ENCODE results near the gene ZNF578. TPM values are rescaled to one million over a fixed set of nuclear protein-coding genes. Genes with fewer than 3 reads are reported as not detected.

The ZNF578 gene
- 0.95 TPM for polyA plus RNA-seq (2013, experiment 1 of 2)
- polyA plus RNA-seq (2013, experiment 2 of 2) = 1.5 TPM

DNA sequence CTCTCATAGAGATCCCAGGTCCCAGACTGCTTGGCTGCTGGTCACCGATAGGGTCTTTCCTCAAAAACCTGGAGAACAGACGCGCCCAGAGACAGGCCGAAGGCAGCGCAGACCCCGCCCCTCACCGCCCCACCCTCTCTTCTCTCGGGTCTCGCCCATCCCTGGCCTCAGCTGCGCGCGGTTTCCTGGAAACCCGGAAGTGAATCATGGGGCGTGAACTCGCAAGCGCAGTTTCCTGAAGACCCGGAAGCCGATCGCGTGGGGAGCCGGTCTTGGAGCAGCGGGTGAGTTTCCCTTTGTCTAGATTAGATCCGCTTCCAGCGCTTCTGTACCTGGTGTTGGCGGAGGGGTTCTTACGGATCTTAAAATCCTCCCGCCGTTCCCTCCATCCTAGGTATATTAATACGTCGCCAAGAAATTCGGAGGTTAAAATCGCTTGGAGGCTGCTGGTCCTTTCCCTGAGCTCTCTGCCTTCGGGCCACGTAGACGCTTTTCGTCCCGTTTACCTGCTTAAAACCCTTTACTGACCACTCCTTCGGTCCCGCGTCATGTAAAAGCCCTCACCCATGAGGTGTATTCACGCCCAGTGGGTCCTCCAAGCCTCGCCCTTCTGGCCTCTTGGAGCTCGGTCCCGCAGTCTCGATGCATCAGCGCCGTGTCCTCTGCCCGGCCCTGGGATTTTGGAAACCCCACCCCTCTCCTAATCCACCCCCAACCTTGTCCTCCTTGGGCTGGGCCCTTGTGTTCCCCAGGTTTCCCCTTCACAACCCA is at the start of gene ZNF578:
Gene ZNF578, plus strand, starts transcription at position 230 of the 771 bp plus-strand sequence. CDS start 48,293 bp downstream, outside the sequence.
- H3K4me3 ChIP-seq (ENCODE audit: low read length) = peak within 1 kb of the TSS; percentile 90

GRCh38 chr19:52410276-52410675 is 43.1 kb upstream of the ZNF578 start:
- Histone ChIP-seq H3K27me3 (ENCODE audit: insufficient read depth, low read length) (no peaks in the 10 kb centered on the region), H3K4me3 (ENCODE audit: low read length) (no peak overlapping the region), H3K9ac (ENCODE audit: low read depth, low read length) (no peak overlapping the region), H3K36me3 (ENCODE audit: insufficient read depth, low read length) (peaks cover 52% of the 10 kb centered on the region), H3K27ac (ENCODE audit: low read depth, low read length) (no peak overlapping the region), H3K9me3 (ENCODE audit: insufficient read depth, low read depth, low read length) (peaks cover 47% of the 10 kb centered on the region), H3K4me1 (ENCODE audit: insufficient read depth, low read length) (no peaks in the 10 kb centered on the region)
- WGBS = 96% methylated on average over 6 of the region's 6 CpGs

More for the DNA sequence above, at the start of gene ZNF578:
- Histone ChIP-seq H3K27ac (ENCODE audit: low read depth, low read length) (no peak within 1 kb of the TSS), H3K4me1 (ENCODE audit: insufficient read depth, low read length) (no peaks in the 10 kb centered on the region), H3K9me3 (ENCODE audit: insufficient read depth, low read depth, low read length) (peaks cover 53% of the 10 kb centered on the region), H3K27me3 (ENCODE audit: insufficient read depth, low read length) (no peaks in the 10 kb centered on the region), H3K9ac (ENCODE audit: low read depth, low read length) (peak within 1 kb of the TSS; percentile 78), H3K36me3 (ENCODE audit: insufficient read depth, low read length) (peaks cover 12% of the 10 kb centered on the region)
- 88% methylated on average over 48 of the region's 48 CpGs for WGBS

DNA sequence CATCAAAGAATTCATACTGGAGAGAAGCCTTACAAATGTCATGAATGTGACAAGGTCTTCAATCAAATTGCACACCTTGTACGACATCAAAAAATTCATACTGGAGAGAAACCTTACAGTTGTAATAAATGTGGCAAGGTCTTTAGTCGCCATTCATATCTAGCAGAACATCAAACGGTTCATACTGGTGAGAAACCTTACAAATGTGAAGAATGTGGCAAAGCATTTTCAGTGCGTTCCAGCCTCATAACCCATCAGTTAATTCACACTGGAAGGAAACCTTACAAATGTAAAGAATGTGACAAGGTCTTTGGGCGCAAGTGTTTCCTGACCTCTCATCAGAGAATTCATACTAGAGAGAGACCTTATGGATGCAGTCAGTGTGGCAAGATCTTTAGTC is 37.6 kb upstream of the ZNF578 start:
- no peak overlapping the region for H3K9ac ChIP-seq (ENCODE audit: low read depth, low read length)
- H3K4me3 ChIP-seq (ENCODE audit: low read length) = no peak overlapping the region
- H3K27ac ChIP-seq (ENCODE audit: low read depth, low read length) = no peak overlapping the region
- H3K4me1 ChIP-seq (ENCODE audit: insufficient read depth, low read length) = no peaks in the 10 kb centered on the region
- peaks cover 78% of the 10 kb centered on the region for H3K9me3 ChIP-seq (ENCODE audit: insufficient read depth, low read depth, low read length)
- WGBS = 85% methylated on average over 5 of the region's 5 CpGs
- no peaks in the 10 kb centered on the region for H3K27me3 ChIP-seq (ENCODE audit: insufficient read depth, low read length)
- peaks cover 11% of the 10 kb centered on the region; the same call in 1 of the 2 replicates for H3K36me3 ChIP-seq (ENCODE audit: insufficient read depth, low read length)

GRCh38 chr19:52428937-52429336 is 24.4 kb upstream of the ZNF578 start, which contains the start of gene ZNF534:
Gene ZNF534 (plus strand): TSS chr19:52429148. CDS start chr19:52431475, 2,327 bp downstream.
- 95% methylated on average over 27 of the region's 27 CpGs for WGBS
- Histone ChIP-seq H3K9ac (ENCODE audit: low read depth, low read length) (no peak within 1 kb of the TSS), H3K9me3 (ENCODE audit: insufficient read depth, low read depth, low read length) (peaks cover 34% of the 10 kb centered on the region), H3K4me1 (ENCODE audit: insufficient read depth, low read length) (no peaks in the 10 kb centered on the region), H3K27ac (ENCODE audit: low read depth, low read length) (no peak within 1 kb of the TSS), H3K27me3 (ENCODE audit: insufficient read depth, low read length) (no peaks in the 10 kb centered on the region), H3K4me3 (ENCODE audit: low read length) (no peak within 1 kb of the TSS), H3K36me3 (ENCODE audit: insufficient read depth, low read length) (no peaks in the 10 kb centered on the region)

DNA sequence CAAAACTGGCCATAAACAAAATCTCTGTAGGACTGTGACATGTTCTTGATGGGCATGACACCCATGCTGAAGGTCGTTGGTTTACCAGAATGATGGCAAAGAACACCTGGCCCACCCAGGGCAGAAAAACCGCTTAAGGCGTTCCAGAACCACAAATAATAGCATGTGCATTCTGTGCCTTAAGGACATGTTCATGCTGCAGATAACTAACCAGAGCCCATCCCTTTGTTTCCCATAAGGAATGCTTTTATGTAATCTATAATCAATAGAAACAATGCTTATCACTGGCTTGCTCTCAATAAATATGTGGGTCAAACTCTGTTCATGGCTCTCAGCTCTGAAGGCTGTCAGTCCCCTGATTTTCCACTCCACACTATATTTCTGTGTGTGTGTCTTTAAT is 11.2 kb upstream of the ZNF578 start:
- WGBS = 74% methylated on average over 3 of the region's 3 CpGs
- Histone ChIP-seq H3K4me1 (ENCODE audit: insufficient read depth, low read length) (no peaks in the 10 kb centered on the region), H3K36me3 (ENCODE audit: insufficient read depth, low read length) (no peaks in the 10 kb centered on the region), H3K9ac (ENCODE audit: low read depth, low read length) (no peak overlapping the region), H3K27me3 (ENCODE audit: insufficient read depth, low read length) (no peaks in the 10 kb centered on the region), H3K9me3 (ENCODE audit: insufficient read depth, low read depth, low read length) (peaks cover 57% of the 10 kb centered on the region), H3K27ac (ENCODE audit: low read depth, low read length) (no peak overlapping the region), H3K4me3 (ENCODE audit: low read length) (no peak overlapping the region)

DNA sequence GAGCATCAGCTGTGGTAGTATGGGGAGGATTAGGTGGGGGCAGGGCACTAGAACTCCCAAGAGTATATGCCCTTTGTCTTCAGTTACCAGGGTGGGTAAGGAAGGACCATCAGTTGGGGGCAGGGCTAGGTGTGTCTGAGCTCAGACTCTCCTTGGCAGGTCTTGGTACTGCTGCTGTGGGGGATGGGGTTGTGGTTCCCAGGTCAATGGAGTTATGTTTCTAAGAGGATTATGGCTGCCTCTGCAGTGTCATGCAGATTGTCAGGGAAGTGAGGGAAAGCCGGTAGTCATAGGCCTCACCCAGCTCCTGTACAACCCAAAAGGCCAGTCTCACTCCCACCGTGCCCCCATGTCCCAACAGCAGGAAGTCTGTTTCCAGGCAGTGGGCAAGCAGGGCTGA is 8.8 kb upstream of the ZNF578 start:
- H3K4me3 ChIP-seq (ENCODE audit: low read length) = no peak overlapping the region
- no peak overlapping the region for H3K9ac ChIP-seq (ENCODE audit: low read depth, low read length)
- H3K36me3 ChIP-seq (ENCODE audit: insufficient read depth, low read length) = no peaks in the 10 kb centered on the region
- 38% methylated on average over 2 of the region's 2 CpGs for WGBS
- peaks cover 50% of the 10 kb centered on the region for H3K9me3 ChIP-seq (ENCODE audit: insufficient read depth, low read depth, low read length)
- H3K27ac ChIP-seq (ENCODE audit: low read depth, low read length) = no peak overlapping the region
- no peaks in the 10 kb centered on the region for H3K4me1 ChIP-seq (ENCODE audit: insufficient read depth, low read length)
- H3K27me3 ChIP-seq (ENCODE audit: insufficient read depth, low read length) = no peaks in the 10 kb centered on the region

DNA sequence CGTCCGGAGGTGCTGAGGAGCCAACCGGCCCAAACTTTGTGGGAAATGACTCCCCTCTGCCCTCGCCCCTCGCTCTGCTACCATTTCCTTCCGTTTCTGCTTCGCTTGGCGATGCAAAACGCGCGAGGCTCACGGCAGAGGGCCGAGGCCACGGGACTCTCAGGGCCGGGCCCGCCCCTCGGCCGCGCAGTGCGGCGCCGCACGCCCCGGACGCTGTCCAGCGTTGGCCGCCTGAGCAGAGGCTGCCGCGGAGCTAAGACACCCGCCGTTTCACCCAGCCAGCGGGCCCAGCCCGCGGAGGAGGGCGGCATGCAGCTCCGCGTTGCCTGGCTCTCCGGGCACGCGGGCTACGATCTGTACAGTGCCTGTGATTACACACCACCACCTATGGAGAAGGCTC is 2.1 kb upstream of the ZNF578 start:
- H3K4me3 ChIP-seq (ENCODE audit: low read length) = no peak overlapping the region

GRCh38 chr19:52464798-52465470 is 11.6 kb downstream of the ZNF578 start:
- Histone ChIP-seq H3K27me3 (ENCODE audit: insufficient read depth, low read length) (no peaks in the 10 kb centered on the region), H3K4me3 (ENCODE audit: low read length) (no peak overlapping the region), H3K9me3 (ENCODE audit: insufficient read depth, low read depth, low read length) (peaks cover 65% of the 10 kb centered on the region), H3K4me1 (ENCODE audit: insufficient read depth, low read length) (no peaks in the 10 kb centered on the region; the same call in 1 of the 2 replicates), H3K27ac (ENCODE audit: low read depth, low read length) (no peak overlapping the region), H3K9ac (ENCODE audit: low read depth, low read length) (no peak overlapping the region), H3K36me3 (ENCODE audit: insufficient read depth, low read length) (no peaks in the 10 kb centered on the region)
- WGBS = 64% methylated on average over 14 of the region's 14 CpGs

More for the DNA sequence above, 2.1 kb upstream of the ZNF578 start:
- no peaks in the 10 kb centered on the region for H3K36me3 ChIP-seq (ENCODE audit: insufficient read depth, low read length)
- WGBS = 95% methylated on average over 41 of the region's 41 CpGs
- H3K9me3 ChIP-seq (ENCODE audit: insufficient read depth, low read depth, low read length) = peaks cover 50% of the 10 kb centered on the region
- no peaks in the 10 kb centered on the region for H3K27me3 ChIP-seq (ENCODE audit: insufficient read depth, low read length)
- H3K27ac ChIP-seq (ENCODE audit: low read depth, low read length) = no peak overlapping the region
- H3K4me1 ChIP-seq (ENCODE audit: insufficient read depth, low read length) = no peaks in the 10 kb centered on the region
- H3K9ac ChIP-seq (ENCODE audit: low read depth, low read length) = no peak overlapping the region

DNA sequence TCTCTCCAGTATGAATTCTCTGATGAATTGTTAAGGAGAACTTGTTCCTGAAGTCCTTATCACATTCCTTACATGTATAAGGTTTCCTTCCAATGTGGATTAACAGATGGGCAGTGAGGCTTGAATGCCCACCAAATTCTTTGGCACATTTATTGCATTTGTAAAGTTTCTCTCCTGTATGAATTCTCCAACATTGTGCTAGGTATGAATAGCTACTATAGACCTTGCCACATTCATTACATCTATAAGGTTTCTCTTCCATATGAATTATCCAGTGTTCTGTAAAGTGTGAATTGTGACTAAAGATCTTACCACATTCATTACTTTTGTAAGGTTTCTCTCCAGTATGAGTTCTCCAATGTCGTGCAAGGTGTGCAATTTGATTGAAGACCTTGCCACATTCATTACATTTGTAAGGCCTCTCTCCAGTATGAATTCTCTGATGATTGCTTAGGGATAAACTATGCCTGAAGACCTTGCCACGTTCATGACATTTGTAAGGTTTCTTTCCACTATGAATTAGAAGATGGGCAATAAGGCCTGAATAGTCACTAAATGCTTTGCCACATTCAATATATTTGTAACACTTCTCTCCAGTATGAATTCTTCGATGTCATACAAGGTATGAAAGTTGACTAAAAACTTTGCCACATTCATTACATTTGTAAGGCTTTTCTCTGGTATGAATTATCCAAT is 20.4 kb downstream of the ZNF578 start:
- Histone ChIP-seq H3K9ac (ENCODE audit: low read depth, low read length) (no peak overlapping the region), H3K27me3 (ENCODE audit: insufficient read depth, low read length) (no peaks in the 10 kb centered on the region), H3K27ac (ENCODE audit: low read depth, low read length) (no peak overlapping the region), H3K4me3 (ENCODE audit: low read length) (no peak overlapping the region), H3K36me3 (ENCODE audit: insufficient read depth, low read length) (0 out of 2 replicates have a peak, but pooled peaks cover 3% of the 10 kb centered on the region), H3K4me1 (ENCODE audit: insufficient read depth, low read length) (no peaks in the 10 kb centered on the region), H3K9me3 (ENCODE audit: insufficient read depth, low read depth, low read length) (peaks cover 97% of the 10 kb centered on the region)
- WGBS = 80% methylated on average over 2 of the region's 3 CpGs

GRCh38 chr19:52474351-52475127 is 21.2 kb downstream of the ZNF578 start:
- no peak overlapping the region for H3K4me3 ChIP-seq (ENCODE audit: low read length)
- no peaks in the 10 kb centered on the region for H3K27me3 ChIP-seq (ENCODE audit: insufficient read depth, low read length)
- no peak overlapping the region for H3K9ac ChIP-seq (ENCODE audit: low read depth, low read length)
- no peaks in the 10 kb centered on the region for H3K4me1 ChIP-seq (ENCODE audit: insufficient read depth, low read length)
- H3K27ac ChIP-seq (ENCODE audit: low read depth, low read length) = no peak overlapping the region
- H3K9me3 ChIP-seq (ENCODE audit: insufficient read depth, low read depth, low read length) = peaks cover 93% of the 10 kb centered on the region
- H3K36me3 ChIP-seq (ENCODE audit: insufficient read depth, low read length) = 0 out of 2 replicates have a peak, but pooled peaks cover 3% of the 10 kb centered on the region
- WGBS = 91% methylated on average over 5 of the region's 7 CpGs
